Measurements from ENCODE around the gene H2AZ2.

GRCh38 chr7:44882899-44883298, 35.0 kb upstream of the H2AZ2 start:
- no peak for TF ChIP-seq POLR2A (IDR thresholded peaks at IDR 0.05; ENCODE audit: extremely low read depth, insufficient read length)
- no peak for TF ChIP-seq CTCF (IDR thresholded peaks at IDR 0.05; ENCODE audit: low read depth, low read length)
- no peak for TF ChIP-seq MYC (IDR thresholded peaks at IDR 0.05; ENCODE audit: low read depth, low read length)
